Measurements from ENCODE around the gene PTPRN2. TPM values are rescaled to one million over a fixed set of nuclear protein-coding genes. Genes with fewer than 3 reads are reported as not detected.

Gene PTPRN2
- total and polyA plus RNA-seq, 2 donors (not counting 3 experiments of a cell fraction or from before 2014, with no cell fraction given): 0.62 to 0.88 TPM

DNA sequence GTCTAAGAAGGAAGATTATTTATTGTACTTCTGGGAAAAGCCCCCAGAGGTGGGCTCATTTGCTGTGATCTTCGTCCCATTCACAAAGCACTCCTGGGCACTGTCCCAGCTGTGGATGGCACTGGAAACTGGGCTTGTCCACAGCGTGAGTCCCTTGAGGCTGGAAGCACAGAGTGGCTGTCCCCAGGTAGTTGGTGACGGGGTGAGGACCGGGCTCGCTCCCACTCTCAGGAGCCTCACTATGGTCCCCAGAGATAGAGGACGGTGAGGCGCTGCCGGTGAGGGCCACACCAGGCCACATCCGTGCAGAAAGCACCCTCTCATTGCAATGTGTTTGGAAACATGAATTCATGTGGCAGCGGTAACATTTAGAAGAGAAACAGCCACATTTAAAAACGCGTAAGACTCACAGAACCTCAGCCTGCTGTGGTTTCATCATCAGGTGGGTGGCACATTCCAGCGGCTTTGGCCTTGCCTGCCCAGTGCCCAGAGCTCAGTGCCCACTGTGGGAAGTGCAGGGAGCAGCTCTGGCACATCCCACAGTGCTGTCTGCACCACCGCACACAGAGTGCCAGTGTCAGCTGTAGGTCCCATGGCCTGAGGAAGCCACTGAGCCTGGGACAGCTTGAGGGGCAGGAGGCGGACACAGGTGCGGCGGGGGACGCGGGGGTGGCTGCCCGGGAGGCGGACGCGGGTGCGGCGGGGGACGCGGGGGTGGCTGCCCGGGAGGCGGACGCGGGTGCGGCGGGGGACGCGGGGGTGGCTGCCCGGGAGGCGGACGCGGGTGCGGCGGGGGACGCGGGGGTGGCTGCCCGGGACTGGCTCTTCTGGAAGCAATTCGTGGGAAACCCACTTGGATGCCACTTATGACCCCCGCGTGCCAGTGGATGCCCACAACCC is 801.0 kb downstream of the PTPRN2 start:
- ChIA-PET POLR2A (no interaction called here), CTCF (no interaction called here)
- Histone ChIP-seq H3K4me3 (replicated peaks in 1 of 3; ENCODE audit: insufficient read depth in 1 of 3, low read depth in 1 of 3, low read length in 3 of 3) (no peak overlapping the region), H3K36me3 (ENCODE audit: control insufficient read depth in 2 of 2, extremely low read depth in 1 of 2, insufficient read depth in 2 of 2, low read length in 2 of 2) (no peaks in the 10 kb centered on the region), H2AFZ (ENCODE audit: low read depth, low read length) (no peak overlapping the region), H3K27ac (ENCODE audit: insufficient read depth, low read depth, low read length) (no peak overlapping the region), H3K9me1 (replicated peaks; ENCODE audit: control insufficient read depth, extremely low read depth, insufficient read depth, low read length) (no peaks in the 10 kb centered on the region), H3K9me3 (replicated peaks; ENCODE audit: control insufficient read depth, insufficient read depth, low read length) (peaks cover 6% of the 10 kb centered on the region), H3K27me3 (ENCODE audit: control insufficient read depth in 2 of 2, insufficient read depth in 2 of 2, low read length in 2 of 2) (no peaks in the 10 kb centered on the region), H3K4me1 (ENCODE audit: control insufficient read depth, extremely low read depth, insufficient read depth, low read length) (no peaks in the 10 kb centered on the region), H3K4me2 (ENCODE audit: insufficient read depth, low read length) (no peak overlapping the region), H3K9ac (replicated peaks; ENCODE audit: extremely low read depth, insufficient read depth, low read length) (no peak overlapping the region), H3K79me2 (ENCODE audit: control insufficient read depth, insufficient read depth, low read length) (no peaks in the 10 kb centered on the region), H4K20me1 (replicated peaks; ENCODE audit: control insufficient read depth, extremely low read depth, insufficient read depth, low read length) (no peaks in the 10 kb centered on the region)
- TF ChIP-seq MYC (IDR thresholded peaks at IDR 0.05; ENCODE audit: low read depth, low read length) (no peak), JUN (IDR thresholded peaks at IDR 0.05; ENCODE audit: borderline replicate concordance, insufficient read depth, insufficient read length, low read depth) (no peak), POLR2A (IDR thresholded peaks at IDR 0.05; ENCODE audit: low read depth, low read length) (no peak), GATA2 (IDR thresholded peaks at IDR 0.05; ENCODE audit: insufficient read depth, insufficient read length, low read depth, low read length) (no peak), EZH2 (IDR thresholded peaks at IDR 0.05; ENCODE audit: borderline replicate concordance, low read depth, low read length, severe bottlenecking) (no peak), POLR2AphosphoS5 (IDR thresholded peaks at IDR 0.05; ENCODE audit: insufficient read depth, low read depth, low read length) (no peak), FOS (IDR thresholded peaks at IDR 0.05; ENCODE audit: borderline replicate concordance, insufficient read depth, low read length) (no peak)
- TF ChIP-seq, protein P1, sequence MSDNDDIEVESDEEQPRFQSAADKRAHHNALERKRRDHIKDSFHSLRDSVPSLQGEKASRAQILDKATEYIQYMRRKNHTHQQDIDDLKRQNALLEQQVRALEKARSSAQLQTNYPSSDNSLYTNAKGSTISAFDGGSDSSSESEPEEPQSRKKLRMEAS (IDR thresholded peaks at IDR 0.05; ENCODE audit: insufficient read depth, insufficient read length): no peak
- TF ChIP-seq, protein P2, sequence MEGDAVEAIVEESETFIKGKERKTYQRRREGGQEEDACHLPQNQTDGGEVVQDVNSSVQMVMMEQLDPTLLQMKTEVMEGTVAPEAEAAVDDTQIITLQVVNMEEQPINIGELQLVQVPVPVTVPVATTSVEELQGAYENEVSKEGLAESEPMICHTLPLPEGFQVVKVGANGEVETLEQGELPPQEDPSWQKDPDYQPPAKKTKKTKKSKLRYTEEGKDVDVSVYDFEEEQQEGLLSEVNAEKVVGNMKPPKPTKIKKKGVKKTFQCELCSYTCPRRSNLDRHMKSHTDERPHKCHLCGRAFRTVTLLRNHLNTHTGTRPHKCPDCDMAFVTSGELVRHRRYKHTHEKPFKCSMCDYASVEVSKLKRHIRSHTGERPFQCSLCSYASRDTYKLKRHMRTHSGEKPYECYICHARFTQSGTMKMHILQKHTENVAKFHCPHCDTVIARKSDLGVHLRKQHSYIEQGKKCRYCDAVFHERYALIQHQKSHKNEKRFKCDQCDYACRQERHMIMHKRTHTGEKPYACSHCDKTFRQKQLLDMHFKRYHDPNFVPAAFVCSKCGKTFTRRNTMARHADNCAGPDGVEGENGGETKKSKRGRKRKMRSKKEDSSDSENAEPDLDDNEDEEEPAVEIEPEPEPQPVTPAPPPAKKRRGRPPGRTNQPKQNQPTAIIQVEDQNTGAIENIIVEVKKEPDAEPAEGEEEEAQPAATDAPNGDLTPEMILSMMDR (IDR thresholded peaks at IDR 0.05; ENCODE audit: extremely low read depth in 1 of 2, insufficient read depth in 1 of 2, low read depth in 1 of 2, low read length in 2 of 2): no peak
- intact Hi-C loops (cut with micrococcal nuclease): no loop called here
- dilution Hi-C loops (cut with MboI; ENCODE audit: extremely low pct_ligation_motif_present, low sequenced_read_pairs): no loop called here
- no TSS peak for BruUV-seq (replicated peaks)
- no peak for FAIRE-seq
- DNase-seq (ENCODE audit: low read depth, low spot score): no peak

Data from endothelial cell of umbilical vein (primary cell).